Measurements from ENCODE around the gene CSTF1. TPM values are rescaled to one million over a fixed set of nuclear protein-coding genes. Genes with fewer than 3 reads are reported as not detected.

The CSTF1 gene
- total and polyA plus RNA-seq, 2 of the 8 experiments (the other 6 are each of a cell fraction or from before 2014, with no cell fraction given), result 59.4 to 83.5 TPM

DNA sequence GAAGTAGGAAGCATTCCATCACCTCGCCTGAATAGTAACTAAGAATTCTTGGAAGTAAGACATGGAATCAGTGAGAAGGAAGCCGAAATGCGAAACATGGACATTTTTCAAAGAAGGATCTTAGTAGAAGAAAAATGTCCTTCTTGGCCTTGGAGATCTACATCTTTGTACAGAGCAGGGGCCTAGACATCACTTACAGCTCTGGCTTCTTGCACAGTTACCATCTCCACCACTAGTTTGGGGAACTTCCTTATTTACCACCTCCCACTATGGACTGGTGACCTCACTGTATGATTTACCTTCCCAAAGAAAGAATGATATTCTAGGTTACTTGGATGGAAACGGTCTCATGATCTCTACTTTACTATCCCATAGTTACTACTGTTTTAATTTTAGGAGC is 35.4 kb downstream of the CSTF1 start (continued):
- TF ChIP-seq, protein P1, sequence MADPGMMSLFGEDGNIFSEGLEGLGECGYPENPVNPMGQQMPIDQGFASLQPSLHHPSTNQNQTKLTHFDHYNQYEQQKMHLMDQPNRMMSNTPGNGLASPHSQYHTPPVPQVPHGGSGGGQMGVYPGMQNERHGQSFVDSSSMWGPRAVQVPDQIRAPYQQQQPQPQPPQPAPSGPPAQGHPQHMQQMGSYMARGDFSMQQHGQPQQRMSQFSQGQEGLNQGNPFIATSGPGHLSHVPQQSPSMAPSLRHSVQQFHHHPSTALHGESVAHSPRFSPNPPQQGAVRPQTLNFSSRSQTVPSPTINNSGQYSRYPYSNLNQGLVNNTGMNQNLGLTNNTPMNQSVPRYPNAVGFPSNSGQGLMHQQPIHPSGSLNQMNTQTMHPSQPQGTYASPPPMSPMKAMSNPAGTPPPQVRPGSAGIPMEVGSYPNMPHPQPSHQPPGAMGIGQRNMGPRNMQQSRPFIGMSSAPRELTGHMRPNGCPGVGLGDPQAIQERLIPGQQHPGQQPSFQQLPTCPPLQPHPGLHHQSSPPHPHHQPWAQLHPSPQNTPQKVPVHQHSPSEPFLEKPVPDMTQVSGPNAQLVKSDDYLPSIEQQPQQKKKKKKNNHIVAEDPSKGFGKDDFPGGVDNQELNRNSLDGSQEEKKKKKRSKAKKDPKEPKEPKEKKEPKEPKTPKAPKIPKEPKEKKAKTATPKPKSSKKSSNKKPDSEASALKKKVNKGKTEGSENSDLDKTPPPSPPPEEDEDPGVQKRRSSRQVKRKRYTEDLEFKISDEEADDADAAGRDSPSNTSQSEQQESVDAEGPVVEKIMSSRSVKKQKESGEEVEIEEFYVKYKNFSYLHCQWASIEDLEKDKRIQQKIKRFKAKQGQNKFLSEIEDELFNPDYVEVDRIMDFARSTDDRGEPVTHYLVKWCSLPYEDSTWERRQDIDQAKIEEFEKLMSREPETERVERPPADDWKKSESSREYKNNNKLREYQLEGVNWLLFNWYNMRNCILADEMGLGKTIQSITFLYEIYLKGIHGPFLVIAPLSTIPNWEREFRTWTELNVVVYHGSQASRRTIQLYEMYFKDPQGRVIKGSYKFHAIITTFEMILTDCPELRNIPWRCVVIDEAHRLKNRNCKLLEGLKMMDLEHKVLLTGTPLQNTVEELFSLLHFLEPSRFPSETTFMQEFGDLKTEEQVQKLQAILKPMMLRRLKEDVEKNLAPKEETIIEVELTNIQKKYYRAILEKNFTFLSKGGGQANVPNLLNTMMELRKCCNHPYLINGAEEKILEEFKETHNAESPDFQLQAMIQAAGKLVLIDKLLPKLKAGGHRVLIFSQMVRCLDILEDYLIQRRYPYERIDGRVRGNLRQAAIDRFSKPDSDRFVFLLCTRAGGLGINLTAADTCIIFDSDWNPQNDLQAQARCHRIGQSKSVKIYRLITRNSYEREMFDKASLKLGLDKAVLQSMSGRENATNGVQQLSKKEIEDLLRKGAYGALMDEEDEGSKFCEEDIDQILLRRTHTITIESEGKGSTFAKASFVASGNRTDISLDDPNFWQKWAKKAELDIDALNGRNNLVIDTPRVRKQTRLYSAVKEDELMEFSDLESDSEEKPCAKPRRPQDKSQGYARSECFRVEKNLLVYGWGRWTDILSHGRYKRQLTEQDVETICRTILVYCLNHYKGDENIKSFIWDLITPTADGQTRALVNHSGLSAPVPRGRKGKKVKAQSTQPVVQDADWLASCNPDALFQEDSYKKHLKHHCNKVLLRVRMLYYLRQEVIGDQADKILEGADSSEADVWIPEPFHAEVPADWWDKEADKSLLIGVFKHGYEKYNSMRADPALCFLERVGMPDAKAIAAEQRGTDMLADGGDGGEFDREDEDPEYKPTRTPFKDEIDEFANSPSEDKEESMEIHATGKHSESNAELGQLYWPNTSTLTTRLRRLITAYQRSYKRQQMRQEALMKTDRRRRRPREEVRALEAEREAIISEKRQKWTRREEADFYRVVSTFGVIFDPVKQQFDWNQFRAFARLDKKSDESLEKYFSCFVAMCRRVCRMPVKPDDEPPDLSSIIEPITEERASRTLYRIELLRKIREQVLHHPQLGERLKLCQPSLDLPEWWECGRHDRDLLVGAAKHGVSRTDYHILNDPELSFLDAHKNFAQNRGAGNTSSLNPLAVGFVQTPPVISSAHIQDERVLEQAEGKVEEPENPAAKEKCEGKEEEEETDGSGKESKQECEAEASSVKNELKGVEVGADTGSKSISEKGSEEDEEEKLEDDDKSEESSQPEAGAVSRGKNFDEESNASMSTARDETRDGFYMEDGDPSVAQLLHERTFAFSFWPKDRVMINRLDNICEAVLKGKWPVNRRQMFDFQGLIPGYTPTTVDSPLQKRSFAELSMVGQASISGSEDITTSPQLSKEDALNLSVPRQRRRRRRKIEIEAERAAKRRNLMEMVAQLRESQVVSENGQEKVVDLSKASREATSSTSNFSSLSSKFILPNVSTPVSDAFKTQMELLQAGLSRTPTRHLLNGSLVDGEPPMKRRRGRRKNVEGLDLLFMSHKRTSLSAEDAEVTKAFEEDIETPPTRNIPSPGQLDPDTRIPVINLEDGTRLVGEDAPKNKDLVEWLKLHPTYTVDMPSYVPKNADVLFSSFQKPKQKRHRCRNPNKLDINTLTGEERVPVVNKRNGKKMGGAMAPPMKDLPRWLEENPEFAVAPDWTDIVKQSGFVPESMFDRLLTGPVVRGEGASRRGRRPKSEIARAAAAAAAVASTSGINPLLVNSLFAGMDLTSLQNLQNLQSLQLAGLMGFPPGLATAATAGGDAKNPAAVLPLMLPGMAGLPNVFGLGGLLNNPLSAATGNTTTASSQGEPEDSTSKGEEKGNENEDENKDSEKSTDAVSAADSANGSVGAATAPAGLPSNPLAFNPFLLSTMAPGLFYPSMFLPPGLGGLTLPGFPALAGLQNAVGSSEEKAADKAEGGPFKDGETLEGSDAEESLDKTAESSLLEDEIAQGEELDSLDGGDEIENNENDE (IDR thresholded peaks at IDR 0.05; ENCODE audit: insufficient replicate concordance, low read length), result no peak
- TF ChIP-seq FOSL1 (IDR thresholded peaks at IDR 0.05; ENCODE audit: insufficient read depth, low read depth, low read length), result no peak
- TF ChIP-seq E2F6 (IDR thresholded peaks at IDR 0.05), result no peak
- no peak for TF ChIP-seq CHD2 (IDR thresholded peaks at IDR 0.05; ENCODE audit: low read length)
- TF ChIP-seq NANOG (IDR thresholded peaks at IDR 0.05; ENCODE audit: insufficient read depth, low read depth, low read length, poor library complexity, severe bottlenecking), result no peak
- TF ChIP-seq ASH2L (IDR thresholded peaks at IDR 0.05; ENCODE audit: low read length), result no peak
- TF ChIP-seq TCF12 (IDR thresholded peaks at IDR 0.05; ENCODE audit: low read depth, low read length), result no peak
- TF ChIP-seq ATF2 (IDR thresholded peaks at IDR 0.05; ENCODE audit: low read length), result no peak
- no peak for TF ChIP-seq ZNF274 (IDR thresholded peaks at IDR 0.05; ENCODE audit: borderline replicate concordance, extremely low read depth, low read length)
- no peak for TF ChIP-seq TEAD4 (IDR thresholded peaks at IDR 0.05; ENCODE audit: low read depth, low read length)
